IPS DF 19.7 (cell line): ENCODE data around the gene SLC22A9.

ENCODE experiments used
- DNase-seq: peaks from one replicate; pipeline ENCODE4 v3.0.0-alpha.2; 2013; ENCODE audit warnings: low read depth, low spot score

Gene SLC22A9

GRCh38 chr11:63444160-63444559, 74.6 kb downstream of the SLC22A9 start:
- no peak for DNase-seq

DNA sequence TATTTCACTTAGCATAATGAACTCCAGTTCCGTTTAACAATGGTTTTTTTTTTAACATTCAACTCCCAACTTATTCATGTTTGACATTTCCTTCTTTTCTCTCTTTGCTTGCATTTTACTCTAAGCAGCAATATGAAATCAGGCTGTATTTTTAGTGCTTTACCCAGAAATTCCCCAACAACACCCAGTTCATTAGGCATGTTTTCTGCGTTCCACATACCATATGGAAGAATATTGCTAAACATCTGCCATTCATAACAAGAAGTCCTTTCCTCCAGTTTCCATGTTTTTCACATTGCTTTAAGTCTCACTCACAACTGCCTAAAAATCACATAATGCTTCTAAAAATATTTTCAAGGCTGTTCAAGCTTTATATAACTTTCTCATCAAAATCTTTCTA, 75.5 kb downstream of the SLC22A9 start:
- no peak for DNase-seq

DNA sequence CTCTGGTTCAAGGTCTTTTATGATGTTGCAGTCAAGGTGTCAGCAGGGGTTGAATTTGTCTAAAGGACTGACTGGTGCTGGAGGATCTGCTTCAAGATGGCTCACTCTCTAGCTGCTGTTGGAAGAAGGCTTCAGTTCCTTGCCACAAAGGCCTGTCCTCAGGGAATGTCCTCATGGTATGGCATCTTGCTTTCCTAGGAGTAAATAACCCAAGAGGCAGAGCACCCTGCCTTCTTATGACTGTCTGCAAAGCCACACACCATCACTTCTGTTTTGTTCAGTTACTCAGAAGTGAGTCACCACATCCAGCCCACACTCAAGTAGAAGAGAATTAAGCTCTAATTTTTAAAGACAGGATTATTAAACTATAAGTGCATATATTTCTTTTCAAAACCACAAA, 76.1 kb downstream of the SLC22A9 start:
- no peak for DNase-seq

- DNase-seq: no peak
These were observed 79.1 kb downstream of the SLC22A9 start for GRCh38 chr11:63448646-63449045.

- DNase-seq: no peak
These were observed 90.0 kb downstream of the SLC22A9 start for GRCh38 chr11:63459586-63459985.
